Thyroid gland (tissue), 4 donors: ENCODE results near the gene CETN2. TPM values are rescaled to one million over a fixed set of nuclear protein-coding genes. Genes with fewer than 3 reads are reported as not detected.

Experiments used
- DNase-seq, 2 donors: peaks; one replicate each; pipeline ENCODE4 v3.0.0-alpha.2; 2019
- H3K27ac ChIP-seq, 3 donors: fragments of 200-600 bp; sonication (generic); 1 replicate in 2 of 3; 2 replicates in 1 of 3; pipeline ENCODE4 v1.5.1; 2016 to 2019; ENCODE audit warnings: mild to moderate bottlenecking in 1 of 3, moderate library complexity in 1 of 3
- H3K27me3 ChIP-seq: fragments of 200-600 bp; sonication (generic); one replicate; pipeline ENCODE4 v1.5.1; 2019
- H3K36me3 ChIP-seq, 2 donors: fragments of 200-600 bp; sonication (generic); one replicate each; pipeline ENCODE4 v1.5.1; 2016 to 2019
- H3K4me1 ChIP-seq, 2 donors: fragments of 200-600 bp; sonication (generic); one replicate each; pipeline ENCODE4 v1.5.1; 2017 to 2019
- H3K4me3 ChIP-seq, 3 donors: fragments of 200-600 bp; sonication (generic); replicated peaks in 1 of 3; 1 replicate in 2 of 3; 2 replicates in 1 of 3; pipeline ENCODE4 v1.5.1; 2016; ENCODE audit warnings: mild to moderate bottlenecking in 1 of 3
- H3K9me3 ChIP-seq: fragments of 200-600 bp; sonication (generic); one replicate; pipeline ENCODE4 v1.5.1; 2017
- CTCF ChIP-seq, 6 experiments: fragments of 200-600 bp in 3 of 6; fragments of 450-650 bp in 3 of 6; sonication (generic) in 3 of 6; IDR thresholded peaks; one replicate each; pipeline ENCODE4 v1.5.1; 2016 to 2019; ENCODE audit warnings: antibody characterized with exemption in 6 of 6, mild to moderate bottlenecking in 2 of 6, inconsistent platforms in 1 of 6, moderate library complexity in 1 of 6
- POLR2A ChIP-seq, 2 donors: fragments of 450-650 bp; IDR thresholded peaks; one replicate each; pipeline ENCODE4 v1.6.1; 2017; ENCODE audit warnings: antibody characterized with exemption in 2 of 2, mild to moderate bottlenecking in 2 of 2, moderate library complexity in 1 of 2
- WGBS, 2 donors: methylation state at CpG; one replicate each; pipeline ENCODE4 v1.1.5; 2017; 5-methylcytosine and 5-hydroxymethylcytosine counted together
- intact Hi-C: fragments of 100-400 bp; cut with DNase I; formaldehyde crosslinking; loops from one replicate; pipeline ENCODE4 v1.15.1; 2023
- total RNA-seq, 4 donors: library from RNA; depleted of rRNA; stranded (reverse); fragments of >200 nt; gene quantifications; one replicate each; pipeline ENCODE4 v1.2.3, GENCODE V29; 2016

Gene CETN2
- total RNA-seq, 4 donors from 2014 or later, result 41.9 to 64.7 (median 61.8) TPM

- Histone ChIP-seq H3K9me3 (no peaks in the 10 kb centered on the region), H3K27ac (no peak overlapping the region), H3K36me3 (no peaks in the 10 kb centered on the region), H3K4me1 (peaks cover 6% of the 10 kb centered on the region in 2 donors), H3K4me3 (no peak overlapping the region), H3K27me3 (no peaks in the 10 kb centered on the region)
- TF ChIP-seq POLR2A (IDR thresholded peaks at IDR 0.05), result no peak
- no peak for TF ChIP-seq CTCF (IDR thresholded peaks at IDR 0.05)
- intact Hi-C loops, result no loop called here
- no peak for DNase-seq
- 77 to 78% methylated on average over 6 of the region's 6 CpGs for WGBS, 2 donors
Measured at GRCh38 chrX:152822383-152823086, 8.0 kb downstream of the CETN2 start.

- TF ChIP-seq POLR2A (IDR thresholded peaks at IDR 0.05) (no peak), CTCF (IDR thresholded peaks at IDR 0.05) (peak in 4 of 6 experiments; percentile 33 to 43 (median 40))
- intact Hi-C loops, result no loop called here
Measured at GRCh38 chrX:152821145-152821765, 9.3 kb downstream of the CETN2 start.

DNA sequence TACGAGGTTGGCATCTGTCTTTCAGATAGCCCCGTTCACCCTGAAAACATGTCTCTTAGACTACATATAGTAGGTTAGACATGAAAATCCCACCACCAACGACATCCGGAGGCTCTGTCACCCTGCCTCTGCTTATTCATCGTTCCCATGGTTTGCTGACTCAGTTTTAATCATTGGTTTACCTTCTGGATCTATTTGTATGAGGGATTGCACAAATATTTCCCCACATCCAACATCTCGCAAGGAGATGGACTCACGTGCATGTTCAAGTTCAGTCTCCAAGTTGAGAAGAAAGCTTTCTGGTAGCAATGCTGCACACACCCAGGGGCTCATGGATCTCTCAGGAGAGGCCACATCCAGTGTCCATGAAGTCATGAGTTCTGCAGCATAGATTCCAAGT lies 10.8 kb downstream of the CETN2 start:
- no peaks in the 10 kb centered on the region for H3K27me3 ChIP-seq
- TF ChIP-seq CTCF (IDR thresholded peaks at IDR 0.05) (no peak), POLR2A (IDR thresholded peaks at IDR 0.05) (no peak)
- no peaks in the 10 kb centered on the region for H3K36me3 ChIP-seq
- DNase-seq, result no peak
- no peaks in the 10 kb centered on the region for H3K9me3 ChIP-seq
- H3K4me3 ChIP-seq, result no peak overlapping the region
- no peaks in the 10 kb centered on the region for H3K4me1 ChIP-seq
- no peak overlapping the region for H3K27ac ChIP-seq
- WGBS, 2 donors, result 90 to 98% methylated on average over 7 of the region's 7 CpGs
- intact Hi-C loops, result no loop called here

More at GRCh38 chrX:152821145-152821765, 9.3 kb downstream of the CETN2 start:
- peak; percentile 30 to 50 for DNase-seq
- no peaks in the 10 kb centered on the region for H3K27me3 ChIP-seq
- no peak overlapping the region for H3K27ac ChIP-seq
- H3K4me1 ChIP-seq, result no peaks in the 10 kb centered on the region
- 52 to 55% methylated on average over 3 of the region's 3 CpGs for WGBS, 2 donors
- H3K9me3 ChIP-seq, result no peaks in the 10 kb centered on the region
- H3K4me3 ChIP-seq, result no peak overlapping the region
- no peaks in the 10 kb centered on the region for H3K36me3 ChIP-seq

GRCh38 chrX:152819266-152819665 lies 11.3 kb downstream of the CETN2 start:
- H3K36me3 ChIP-seq, result no peaks in the 10 kb centered on the region
- no peak overlapping the region for H3K27ac ChIP-seq
- no peak for DNase-seq
- TF ChIP-seq POLR2A (IDR thresholded peaks at IDR 0.05), result no peak
- intact Hi-C loops, result no loop called here
- H3K9me3 ChIP-seq, result no peaks in the 10 kb centered on the region
- no peak overlapping the region for H3K4me3 ChIP-seq
- WGBS, 2 donors, result 67 to 97% methylated on average over 2 of the region's 2 CpGs
- H3K27me3 ChIP-seq, result no peaks in the 10 kb centered on the region
- H3K4me1 ChIP-seq, result no peaks in the 10 kb centered on the region

GRCh38 chrX:152818356-152818755 lies 12.2 kb downstream of the CETN2 start:
- no peak overlapping the region for H3K27ac ChIP-seq
- no peaks in the 10 kb centered on the region for H3K9me3 ChIP-seq
- WGBS, 2 donors, result 75 to 83% methylated on average over 5 of the region's 5 CpGs
- no peaks in the 10 kb centered on the region for H3K27me3 ChIP-seq
- intact Hi-C loops, result no loop called here
- no peak overlapping the region for H3K4me3 ChIP-seq
- H3K36me3 ChIP-seq, result no peaks in the 10 kb centered on the region
- no peak for DNase-seq
- TF ChIP-seq POLR2A (IDR thresholded peaks at IDR 0.05) (no peak), CTCF (IDR thresholded peaks at IDR 0.05) (no peak)
- no peaks in the 10 kb centered on the region for H3K4me1 ChIP-seq
